Activated CD8-positive, alpha-beta T cell treated with anti-CD3 and anti-CD28 coated beads for 36 hours (primary cell): ENCODE data around the gene PI4KA. TPM values are rescaled to one million over a fixed set of nuclear protein-coding genes. Genes with fewer than 3 reads are reported as not detected.

Experiments
- ATAC-seq: fragments of 200-7000 bp; cut with Tn5 transposase; one replicate; pipeline ENCODE4 v1.10.0; 2021; ENCODE audit warnings: mild to moderate bottlenecking, moderate library complexity
- CTCF ChIA-PET: fragments of 350-600 bp; sonication (Branson Sonifier 250); formaldehyde crosslinking; loops from one replicate; lab custom pipeline; 2021; ENCODE audit warnings: antibody characterized with exemption; lab: Charles Lee
- POLR2A ChIA-PET: fragments of 350-600 bp; sonication (Branson Sonifier 250); formaldehyde crosslinking; loops from one replicate; lab custom pipeline; 2021; ENCODE audit warnings: antibody characterized with exemption; lab: Charles Lee
- DNase-seq: peaks from one replicate; pipeline ENCODE4 v3.0.0-alpha.2; 2020
- H3K27ac Mint-ChIP-seq: one replicate; pipeline ENCODE4 v1.8.0; 2021; ENCODE audit warnings: mild to moderate bottlenecking, mixed read lengths
- H3K27me3 Mint-ChIP-seq: one replicate; pipeline ENCODE4 v1.8.0; 2021; ENCODE audit warnings: mixed read lengths
- H3K36me3 Mint-ChIP-seq: one replicate; pipeline ENCODE4 v1.8.0; 2021; ENCODE audit warnings: low read depth, mixed read lengths
- H3K4me1 Mint-ChIP-seq: one replicate; pipeline ENCODE4 v1.8.0; 2021; ENCODE audit warnings: low read depth, mixed read lengths
- H3K4me3 Mint-ChIP-seq: one replicate; pipeline ENCODE4 v1.8.0; 2021; ENCODE audit warnings: mild to moderate bottlenecking, moderate library complexity, mixed read lengths
- H3K9me3 Mint-ChIP-seq: one replicate; pipeline ENCODE4 v1.8.0; 2021; ENCODE audit warnings: mixed read lengths
- intact Hi-C: fragments of 100-400 bp; cut with micrococcal nuclease; formaldehyde crosslinking; loops from one replicate; pipeline ENCODE4 v1.10.0; 2022
- total RNA-seq, 2 experiments: library from RNA; stranded (reverse); gene quantifications; one replicate each; pipeline ENCODE4 v1.2.3, GENCODE V29; 2021
- TF ChIP-seq, protein P1 (sequence below): fragments of 200-600 bp; IDR thresholded peaks from one replicate; pipeline ENCODE4 v1.8.0; 2022; ENCODE audit warnings: antibody characterized with exemption, mild to moderate bottlenecking

Gene PI4KA
- total RNA-seq, 2 experiments from 2014 or later = 63.9 to 64.1 TPM

GRCh38 chr22:20867179-20868024 lies 8.8 kb upstream of the PI4KA start:
- DNase-seq = no peak
- Mint-ChIP-seq H3K27ac (peak overlapping the region; percentile 4), H3K27me3 (no peaks in the 10 kb centered on the region), H3K36me3 (peaks cover 7% of the 10 kb centered on the region), H3K4me1 (peaks cover 14% of the 10 kb centered on the region), H3K9me3 (no peaks in the 10 kb centered on the region), H3K4me3 (no peak overlapping the region)
- ATAC-seq = peak; percentile 53
- TF ChIP-seq, protein P1, sequence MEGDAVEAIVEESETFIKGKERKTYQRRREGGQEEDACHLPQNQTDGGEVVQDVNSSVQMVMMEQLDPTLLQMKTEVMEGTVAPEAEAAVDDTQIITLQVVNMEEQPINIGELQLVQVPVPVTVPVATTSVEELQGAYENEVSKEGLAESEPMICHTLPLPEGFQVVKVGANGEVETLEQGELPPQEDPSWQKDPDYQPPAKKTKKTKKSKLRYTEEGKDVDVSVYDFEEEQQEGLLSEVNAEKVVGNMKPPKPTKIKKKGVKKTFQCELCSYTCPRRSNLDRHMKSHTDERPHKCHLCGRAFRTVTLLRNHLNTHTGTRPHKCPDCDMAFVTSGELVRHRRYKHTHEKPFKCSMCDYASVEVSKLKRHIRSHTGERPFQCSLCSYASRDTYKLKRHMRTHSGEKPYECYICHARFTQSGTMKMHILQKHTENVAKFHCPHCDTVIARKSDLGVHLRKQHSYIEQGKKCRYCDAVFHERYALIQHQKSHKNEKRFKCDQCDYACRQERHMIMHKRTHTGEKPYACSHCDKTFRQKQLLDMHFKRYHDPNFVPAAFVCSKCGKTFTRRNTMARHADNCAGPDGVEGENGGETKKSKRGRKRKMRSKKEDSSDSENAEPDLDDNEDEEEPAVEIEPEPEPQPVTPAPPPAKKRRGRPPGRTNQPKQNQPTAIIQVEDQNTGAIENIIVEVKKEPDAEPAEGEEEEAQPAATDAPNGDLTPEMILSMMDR = no peak
- ChIA-PET CTCF (interaction anchor here (1.4 kb wide), 1 partner anchor 18 kb away, joined by 3 read pairs; no protein-coding TSS in a partner anchor), POLR2A (interaction anchor here (1.5 kb wide), 1 partner anchor 10 kb away, joined by 3 read pairs; no protein-coding TSS in a partner anchor)
- intact Hi-C loops = no loop called here

DNA sequence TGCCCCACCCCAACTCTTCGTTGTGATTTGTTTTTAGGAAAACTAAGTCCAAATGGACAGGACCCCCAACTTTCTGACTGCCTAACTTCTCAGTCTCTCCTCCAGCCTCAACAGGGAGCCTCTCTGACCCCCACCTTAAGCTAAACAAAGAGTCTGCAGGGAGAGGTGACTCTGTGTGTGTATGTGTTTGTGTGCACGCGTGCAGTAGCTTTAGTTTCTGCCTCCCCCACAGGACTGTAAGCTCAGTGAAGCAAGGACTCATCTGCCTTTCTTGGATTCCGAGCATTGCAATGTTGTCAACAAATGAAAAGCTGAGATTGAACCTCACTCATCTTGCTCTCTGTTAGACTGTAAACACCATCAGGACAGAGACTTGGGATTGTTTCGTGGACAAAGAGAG lies 8.1 kb upstream of the PI4KA start:
- TF ChIP-seq, protein P1 = no peak
- H3K4me1 Mint-ChIP-seq = peaks cover 19% of the 10 kb centered on the region
- POLR2A ChIA-PET = interaction anchor here (1.0 to 1.5 kb wide), 2 partner anchors 9 to 19 kb away, joined by 3 to 4 read pairs; no protein-coding TSS in a partner anchor
- peaks cover 11% of the 10 kb centered on the region for H3K36me3 Mint-ChIP-seq
- intact Hi-C loops = no loop called here
- no peaks in the 10 kb centered on the region for H3K9me3 Mint-ChIP-seq
- no peaks in the 10 kb centered on the region for H3K27me3 Mint-ChIP-seq
- CTCF ChIA-PET = interaction anchor here (1.4 kb wide), 1 partner anchor 19 kb away, joined by 3 read pairs; no protein-coding TSS in a partner anchor
- H3K4me3 Mint-ChIP-seq = no peak overlapping the region
- ATAC-seq (no peak), DNase-seq (no peak)
- no peak overlapping the region for H3K27ac Mint-ChIP-seq

DNA sequence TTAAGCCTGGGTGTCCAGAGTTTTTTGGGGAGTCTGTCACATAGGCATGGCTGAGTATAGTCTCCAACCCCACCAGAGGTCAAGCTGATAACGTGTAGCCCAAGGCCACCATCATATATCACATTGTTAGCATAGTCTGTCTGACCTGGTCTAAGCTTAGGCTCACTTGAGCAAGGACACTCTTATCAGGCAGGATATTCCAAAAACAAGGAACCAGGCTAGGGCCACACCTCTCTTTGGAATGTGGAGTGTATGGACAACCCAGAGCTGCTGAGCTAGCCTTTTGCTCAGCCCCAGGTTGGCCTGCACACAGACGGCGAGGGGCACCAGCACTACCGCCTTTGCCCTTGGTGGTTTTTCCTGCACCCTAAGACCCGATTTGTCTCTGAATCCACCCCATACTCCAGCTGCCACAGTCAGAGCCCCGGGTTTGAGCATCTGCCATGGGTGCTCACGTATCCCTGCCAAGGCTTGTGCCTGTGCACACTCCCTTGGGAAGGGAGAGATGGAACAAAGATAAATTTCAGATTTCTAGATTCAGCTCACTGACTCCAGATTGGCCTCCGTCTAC lies 7.3 kb upstream of the PI4KA start:
- no peak for ATAC-seq
- peaks cover 19% of the 10 kb centered on the region for H3K4me1 Mint-ChIP-seq
- no peaks in the 10 kb centered on the region for H3K27me3 Mint-ChIP-seq
- peaks cover 11% of the 10 kb centered on the region for H3K36me3 Mint-ChIP-seq
- H3K27ac Mint-ChIP-seq = no peak overlapping the region
- intact Hi-C loops = no loop called here
- POLR2A ChIA-PET = interaction anchor here (1.0 to 1.5 kb wide), 2 partner anchors 8 to 20 kb away, joined by 3 to 4 read pairs; no protein-coding TSS in a partner anchor
- no peak overlapping the region for H3K4me3 Mint-ChIP-seq
- TF ChIP-seq, protein P1 = no peak
- H3K9me3 Mint-ChIP-seq = no peaks in the 10 kb centered on the region
- DNase-seq = no peak
- CTCF ChIA-PET = no interaction called here

DNA sequence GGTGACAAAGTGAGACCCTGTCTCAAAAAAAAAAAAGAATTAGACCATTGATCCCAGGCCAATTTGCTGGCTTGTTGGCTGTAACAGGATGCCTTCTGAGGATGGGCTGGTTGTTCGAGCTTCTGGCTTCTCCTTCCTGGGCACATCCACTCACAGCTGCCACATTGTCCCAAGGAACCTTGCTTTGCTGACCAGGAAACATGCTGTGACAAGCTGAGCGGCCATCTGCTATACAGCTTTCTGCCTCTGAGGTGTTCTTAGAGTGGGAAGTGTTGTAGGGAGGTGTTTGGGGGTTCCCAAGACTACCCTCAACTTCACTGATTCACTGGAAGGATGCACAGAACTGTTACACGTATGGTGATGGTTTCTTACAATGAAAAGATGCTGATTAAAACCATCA lies 6.7 kb upstream of the PI4KA start:
- ATAC-seq (no peak), DNase-seq (no peak)
- TF ChIP-seq, protein P1 = no peak
- H3K27ac Mint-ChIP-seq = no peak overlapping the region
- no peaks in the 10 kb centered on the region for H3K27me3 Mint-ChIP-seq
- peaks cover 11% of the 10 kb centered on the region for H3K36me3 Mint-ChIP-seq
- ChIA-PET POLR2A (no interaction called here), CTCF (no interaction called here)
- intact Hi-C loops = no loop called here
- peaks cover 25% of the 10 kb centered on the region for H3K4me1 Mint-ChIP-seq
- H3K9me3 Mint-ChIP-seq = no peaks in the 10 kb centered on the region
- H3K4me3 Mint-ChIP-seq = no peak overlapping the region
